ENCODE measurements around the gene OR52A1.
"Not testable (repeated sequence)": the region's sequence is repeated elsewhere in the genome, so short reads cannot be mapped to it uniquely, and the experiment has no call there.

Gene OR52A1

DNA sequence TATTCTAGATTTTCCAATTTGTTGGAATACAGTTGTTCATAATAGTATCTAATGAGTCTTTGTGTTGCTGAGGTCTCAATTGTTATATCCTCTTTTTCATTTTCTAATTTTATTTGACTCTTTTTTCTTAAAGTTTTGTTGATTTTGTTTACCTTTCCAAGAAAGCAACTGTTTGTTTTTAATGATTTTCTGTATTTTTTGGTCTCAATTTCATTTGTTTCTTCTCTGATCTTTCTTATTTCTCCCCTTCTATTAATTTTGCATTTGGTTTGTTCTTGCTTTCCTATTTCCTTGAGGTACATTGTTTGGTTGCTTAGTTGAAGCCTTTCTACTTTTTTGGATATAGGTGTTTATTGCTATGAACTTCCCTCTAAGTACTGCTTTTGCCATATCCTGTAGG is 5.2 kb upstream of the OR52A1 start:
- H3K4me3 Mint-ChIP-seq: no peak overlapping the region
- ATAC-seq (no peak), DNase-seq (no peak)
- peaks cover 26% of the 10 kb centered on the region for H3K27me3 Mint-ChIP-seq
- no peak overlapping the region for H3K27ac Mint-ChIP-seq
- no peaks in the 10 kb centered on the region for H3K4me1 Mint-ChIP-seq
- H3K9me3 Mint-ChIP-seq: no peaks in the 10 kb centered on the region

GRCh38 chr11:5153574-5154431 is 754 bp downstream of the OR52A1 start:
- H3K27ac Mint-ChIP-seq: peak overlapping the region in 1 of 2 donors; percentile 31
- DNase-seq (no peak), ATAC-seq (no peak)
- no peaks in the 10 kb centered on the region for H3K27me3 Mint-ChIP-seq
- H3K4me1 Mint-ChIP-seq: no peaks in the 10 kb centered on the region
- no peaks in the 10 kb centered on the region for H3K9me3 Mint-ChIP-seq
- no peak overlapping the region for H3K4me3 Mint-ChIP-seq

DNA sequence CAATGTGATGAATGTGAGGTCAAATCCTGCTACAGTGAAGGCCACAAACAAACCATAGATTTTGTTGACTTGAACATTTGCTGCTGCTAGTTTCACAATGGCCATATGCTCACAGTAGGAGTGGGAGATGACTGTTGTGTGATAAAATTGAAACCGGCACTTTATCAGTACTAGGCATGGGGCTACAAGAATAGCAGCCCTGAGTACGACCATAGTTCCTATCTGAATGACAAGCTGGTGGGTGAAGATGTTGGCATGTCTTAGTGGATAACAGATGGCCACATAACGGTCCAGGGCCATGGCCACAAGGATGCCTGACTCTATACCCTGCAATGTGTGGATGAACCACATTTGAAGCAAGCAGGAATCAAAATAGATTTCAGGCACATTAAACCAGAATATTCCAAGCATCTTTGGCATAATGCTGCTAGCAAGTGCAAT is 2.8 kb downstream of the OR52A1 start:
- Mint-ChIP-seq H3K27me3 (no peaks in the 10 kb centered on the region), H3K4me3 (no peak overlapping the region), H3K4me1 (no peaks in the 10 kb centered on the region), H3K9me3 (no peaks in the 10 kb centered on the region), H3K27ac (no peak overlapping the region)
- DNase-seq (no peak), ATAC-seq (no peak)

- H3K27ac Mint-ChIP-seq, H3K9me3 Mint-ChIP-seq, H3K4me3 Mint-ChIP-seq, H3K4me1 Mint-ChIP-seq, DNase-seq, ATAC-seq, H3K27me3 Mint-ChIP-seq: not testable (repeated sequence)
Observed at GRCh38 chr11:5144206-5144605, 10.4 kb downstream of the OR52A1 start.

GRCh38 chr11:5137996-5138395 is 16.6 kb downstream of the OR52A1 start, which contains the start of gene OR52A5:
TSS of gene OR52A5 (minus strand) at chr11:5138356. CDS start at chr11:5132642, 5,714 bp downstream.
- DNase-seq (no peak), ATAC-seq (no peak)
- Mint-ChIP-seq H3K27ac (peak within 1 kb of the TSS in 1 of 2 donors; percentile 29), H3K9me3 (no peaks in the 10 kb centered on the region), H3K27me3 (no peaks in the 10 kb centered on the region), H3K4me1 (no peaks in the 10 kb centered on the region), H3K4me3 (no peak within 1 kb of the TSS)

DNA sequence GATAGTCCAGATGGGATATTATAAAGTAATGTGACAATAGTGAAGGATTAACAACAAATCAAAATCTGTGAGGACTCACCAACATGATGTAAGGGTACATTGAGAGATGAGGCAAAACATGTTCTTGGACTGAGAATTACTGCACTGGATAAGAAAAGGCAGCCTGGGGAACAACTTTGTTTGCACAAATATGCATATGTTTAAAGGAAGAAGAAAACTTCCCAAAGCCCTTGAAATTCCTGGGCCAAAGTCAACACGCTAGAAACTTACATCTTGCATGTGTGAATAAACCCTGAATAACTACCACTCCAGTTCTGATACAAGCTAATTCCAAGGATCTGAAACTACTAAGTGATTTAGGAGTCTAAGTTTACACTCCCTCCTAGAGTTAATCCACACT is 17.5 kb downstream of the OR52A1 start:
- Mint-ChIP-seq H3K4me1 (no peaks in the 10 kb centered on the region), H3K27me3 (no peaks in the 10 kb centered on the region), H3K9me3 (no peaks in the 10 kb centered on the region), H3K4me3 (no peak overlapping the region), H3K27ac (no peak overlapping the region)
- no peak for DNase-seq
- ATAC-seq: no peak

GRCh38 chr11:5136261-5136660 is 18.3 kb downstream of the OR52A1 start:
- no peak overlapping the region for H3K4me3 Mint-ChIP-seq
- no peaks in the 10 kb centered on the region for H3K4me1 Mint-ChIP-seq
- no peak overlapping the region for H3K27ac Mint-ChIP-seq
- no peaks in the 10 kb centered on the region for H3K9me3 Mint-ChIP-seq
- ATAC-seq: no peak
- no peak for DNase-seq
- peaks cover 7% of the 10 kb centered on the region for H3K27me3 Mint-ChIP-seq

DNA sequence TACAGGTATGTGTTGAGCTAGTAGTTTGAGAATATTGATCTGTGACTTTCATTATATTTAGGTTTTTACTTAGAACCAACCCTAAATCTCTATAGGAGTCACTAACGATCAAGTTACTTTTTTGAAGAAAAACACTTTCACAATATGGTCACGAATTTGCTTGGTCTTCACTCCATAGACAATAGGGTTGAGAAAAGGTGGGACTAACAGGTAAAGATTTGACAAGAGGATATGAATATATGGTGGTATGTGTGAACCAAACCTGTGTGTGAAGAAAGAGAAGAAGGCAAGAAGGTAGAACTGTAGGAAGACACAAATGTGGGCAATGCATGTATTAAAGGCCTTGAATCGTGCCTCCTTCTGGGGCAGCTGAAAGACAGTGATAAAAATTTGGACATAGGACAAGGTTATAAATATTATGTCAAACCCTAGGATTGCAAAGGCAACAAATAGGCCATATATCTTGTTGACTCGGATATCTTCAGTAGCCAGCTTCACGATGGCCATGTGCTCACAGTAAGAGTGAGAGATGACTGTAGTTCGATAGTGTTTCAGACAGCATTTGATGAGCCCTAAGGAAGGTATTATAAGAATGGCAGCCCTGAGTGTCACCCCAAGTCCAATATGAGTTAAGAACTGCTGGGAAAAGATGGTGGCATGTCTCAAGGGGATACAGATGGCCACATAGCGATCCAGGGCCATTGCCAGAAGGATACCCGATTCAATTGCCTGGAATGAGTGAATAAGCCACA is 22.8 kb downstream of the OR52A1 start:
- H3K4me1 Mint-ChIP-seq: no peaks in the 10 kb centered on the region
- no peak for ATAC-seq
- H3K9me3 Mint-ChIP-seq: no peaks in the 10 kb centered on the region
- no peak for DNase-seq
- peaks cover 8% of the 10 kb centered on the region for H3K27me3 Mint-ChIP-seq
- H3K27ac Mint-ChIP-seq: no peak overlapping the region
- no peak overlapping the region for H3K4me3 Mint-ChIP-seq

DNA sequence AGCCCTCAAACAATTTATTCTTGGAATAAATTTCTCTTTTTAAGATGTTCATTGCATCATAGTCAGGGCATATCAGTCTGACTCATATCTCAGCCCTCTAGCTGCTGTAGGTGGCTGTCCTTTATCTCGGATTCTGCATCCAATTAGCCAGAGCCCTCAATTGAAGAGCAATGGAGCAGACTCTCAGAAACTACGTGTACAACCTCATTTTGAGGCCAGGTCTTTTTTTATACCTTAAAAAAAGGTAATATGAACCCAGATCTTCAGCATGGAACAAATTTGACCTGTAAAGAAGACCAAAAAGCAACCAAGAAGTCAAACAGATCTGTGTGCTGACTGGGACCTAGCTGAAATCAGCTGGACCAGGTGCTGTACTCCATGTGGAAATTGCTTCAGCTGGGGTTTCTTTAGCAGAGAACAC is 25.1 kb downstream of the OR52A1 start:
- Mint-ChIP-seq H3K4me3 (no peak overlapping the region), H3K4me1 (no peaks in the 10 kb centered on the region), H3K27ac (no peak overlapping the region), H3K27me3 (peaks cover 18% of the 10 kb centered on the region), H3K9me3 (no peaks in the 10 kb centered on the region)
- ATAC-seq (no peak), DNase-seq (no peak)

DNA sequence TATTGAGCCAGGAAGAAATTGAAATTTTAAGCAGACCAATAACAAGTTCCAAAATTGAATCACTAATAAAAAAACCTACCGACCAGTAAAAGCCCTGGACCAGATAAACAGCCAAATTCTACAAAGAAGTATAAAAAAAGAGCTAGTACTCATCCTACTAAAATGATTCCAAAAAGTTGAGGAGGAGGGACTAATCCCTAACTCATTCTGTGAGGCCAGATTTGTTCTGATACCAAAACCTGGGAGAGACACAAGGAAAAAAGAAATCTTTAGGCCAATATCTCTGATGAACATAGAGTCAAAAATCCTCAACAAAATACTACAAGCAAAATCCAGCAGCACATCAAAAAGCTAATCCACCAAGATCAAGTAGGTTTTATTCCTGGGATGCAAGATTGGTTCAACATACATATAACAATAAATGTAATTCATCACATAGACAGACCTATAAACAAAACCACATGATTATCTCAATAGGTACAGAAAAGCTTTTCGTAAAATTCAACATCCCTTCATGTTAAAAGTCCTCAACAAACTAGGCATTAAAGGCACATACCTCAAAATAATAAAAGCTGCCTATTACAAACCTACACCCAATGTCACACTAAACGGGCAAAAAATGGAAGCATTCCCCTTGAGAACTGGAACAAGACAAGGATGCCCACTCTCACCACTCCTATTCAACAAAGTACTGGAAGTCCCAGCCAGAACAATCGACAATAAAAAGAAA is 29.5 kb downstream of the OR52A1 start:
- Mint-ChIP-seq H3K9me3 (no peaks in the 10 kb centered on the region), H3K4me3 (no peak overlapping the region), H3K27me3 (peaks cover 30% of the 10 kb centered on the region), H3K4me1 (no peaks in the 10 kb centered on the region), H3K27ac (no peak overlapping the region)
- ATAC-seq (no peak), DNase-seq (no peak)

DNA sequence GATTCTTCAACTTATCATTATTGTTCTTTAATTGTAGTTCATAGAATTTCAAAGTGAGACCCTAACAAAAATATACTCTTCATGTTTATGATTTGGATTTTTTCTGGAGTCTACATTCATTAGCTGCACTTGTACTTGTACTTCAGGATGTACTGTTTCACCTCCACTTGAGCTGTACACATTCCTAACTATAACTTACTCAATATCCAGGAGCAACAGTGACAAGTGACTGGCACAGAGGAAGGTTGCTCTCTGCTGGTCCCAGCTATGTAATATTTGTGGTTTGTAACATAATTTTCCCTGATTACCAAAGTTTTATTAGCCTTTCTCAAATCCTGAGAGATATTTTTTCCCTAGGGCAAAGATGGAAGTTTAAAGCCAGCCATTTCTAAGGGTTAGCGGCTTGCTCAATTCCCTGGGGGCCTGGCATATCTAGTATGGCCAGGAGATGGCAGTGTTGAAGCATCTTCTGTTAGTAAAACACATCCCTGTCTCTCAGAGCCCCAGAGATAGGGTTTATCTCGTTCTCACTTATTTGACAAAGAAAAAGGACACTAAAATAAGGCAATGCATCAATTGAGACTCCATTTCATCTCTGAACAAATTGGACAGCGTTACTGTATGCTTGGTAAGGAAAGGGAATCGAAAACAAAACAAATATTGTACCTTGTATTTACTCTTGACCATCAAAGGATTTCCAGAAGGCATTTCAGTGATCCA is 30.6 kb downstream of the OR52A1 start:
- ATAC-seq: peak; percentile 76
- H3K4me1 Mint-ChIP-seq: no peaks in the 10 kb centered on the region
- no peak overlapping the region for H3K4me3 Mint-ChIP-seq
- H3K9me3 Mint-ChIP-seq: no peaks in the 10 kb centered on the region
- DNase-seq: peak; percentile 35 to 40
- H3K27me3 Mint-ChIP-seq: peaks cover 30% of the 10 kb centered on the region
- H3K27ac Mint-ChIP-seq: no peak overlapping the region

- Mint-ChIP-seq H3K27ac (no peak overlapping the region), H3K4me1 (no peaks in the 10 kb centered on the region), H3K4me3 (no peak overlapping the region), H3K9me3 (no peaks in the 10 kb centered on the region), H3K27me3 (peaks cover 35% of the 10 kb centered on the region)
- ATAC-seq: no peak
- DNase-seq: no peak
Observed at GRCh38 chr11:5118893-5119292, 35.7 kb downstream of the OR52A1 start.

DNA sequence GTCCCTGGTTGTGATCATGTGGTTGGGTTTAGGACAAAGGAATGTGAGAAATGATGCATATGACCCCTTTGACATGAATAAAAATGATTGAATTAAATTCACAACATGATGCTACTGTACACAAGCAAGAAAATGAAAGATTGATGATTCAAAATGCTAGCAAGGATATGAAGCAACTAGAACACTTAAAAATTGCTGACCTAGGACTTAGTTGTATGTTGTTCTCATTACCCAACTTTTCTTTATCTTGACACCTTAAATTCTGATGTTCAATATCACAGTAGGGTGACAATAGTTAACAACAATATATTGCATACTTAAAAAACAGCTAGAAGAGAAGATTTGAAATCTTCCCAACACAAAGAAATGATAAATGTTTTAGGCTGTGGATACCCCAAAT is 37.0 kb downstream of the OR52A1 start:
- H3K27me3 Mint-ChIP-seq: peaks cover 24% of the 10 kb centered on the region
- ATAC-seq (no peak), DNase-seq (no peak)
- no peak overlapping the region for H3K4me3 Mint-ChIP-seq
- H3K27ac Mint-ChIP-seq: no peak overlapping the region
- no peaks in the 10 kb centered on the region for H3K4me1 Mint-ChIP-seq
- H3K9me3 Mint-ChIP-seq: no peaks in the 10 kb centered on the region

GRCh38 chr11:5115339-5115738 is 39.2 kb downstream of the OR52A1 start:
- no peak for DNase-seq
- H3K9me3 Mint-ChIP-seq: no peaks in the 10 kb centered on the region
- no peak for ATAC-seq
- no peaks in the 10 kb centered on the region for H3K4me1 Mint-ChIP-seq
- peaks cover 23% of the 10 kb centered on the region for H3K27me3 Mint-ChIP-seq
- no peak overlapping the region for H3K27ac Mint-ChIP-seq
- no peak overlapping the region for H3K4me3 Mint-ChIP-seq

- DNase-seq: no peak
- Mint-ChIP-seq H3K27ac (no peak overlapping the region), H3K4me1 (no peaks in the 10 kb centered on the region), H3K4me3 (no peak overlapping the region), H3K27me3 (peaks cover 12% of the 10 kb centered on the region), H3K9me3 (no peaks in the 10 kb centered on the region)
- ATAC-seq: no peak
Observed at GRCh38 chr11:5107285-5107684, 47.3 kb downstream of the OR52A1 start.
